H1 (cell line): ENCODE results near the gene INPP5A. TPM values are rescaled to one million over a fixed set of nuclear protein-coding genes. Genes with fewer than 3 reads are reported as not detected.

Experiments used
- CEBPB ChIP-seq: IDR thresholded peaks from 2 replicates; pipeline ENCODE4 v1.6.1; 2012; ENCODE audit warnings: low read depth, low read length
- CHD2 ChIP-seq: IDR thresholded peaks from 2 replicates; pipeline ENCODE4 v1.6.1; 2012; ENCODE audit warnings: low read length, improper control_type of control experiment
- CREB1 ChIP-seq: IDR thresholded peaks from 2 replicates; pipeline ENCODE4 v1.6.1; 2012; ENCODE audit warnings: inconsistent platforms
- EGR1 ChIP-seq: IDR thresholded peaks from 2 replicates; pipeline ENCODE4 v1.6.1; 2011; ENCODE audit warnings: low read depth, low read length, borderline replicate concordance
- PHF8 ChIP-seq: fragments of 200-600 bp; sonication (generic); conservative IDR thresholded peaks from 2 replicates; pipeline ENCODE4 v1.7.1; 2012; ENCODE audit warnings: low read depth, mild to moderate bottlenecking, inconsistent platforms, low read length, moderate library complexity
- polyA plus RNA-seq, 7 experiments: library from polyadenylated mRNA; depleted of rRNA in 3 of 7; stranded (reverse) in 5 of 7; unstranded in 2 of 7; fragments of >200 nt in 5 of 7; fragments of 200-250 nt in 2 of 7; gene quantifications; 1 replicate in 5 of 7; 2 replicates in 1 of 7; 4 replicates in 1 of 7; pipeline versions ENCODE4 v1.2.1 to v1.2.3, GENCODE V29; 2011 to 2013; ENCODE audit warnings: missing spikeins in 2 of 7, mixed read lengths in 2 of 7
- total RNA-seq: library from RNA; stranded (reverse); fragmentation: NEBNext Ultra II Directional; extraction: Animal tissue kit (Norgen Biotek cat#: 25700); gene quantifications from 2 replicates; pipeline ENCODE4 v1.2.1, GENCODE V29; 2021
- TF ChIP-seq, protein P1 (sequence below): fragments of 300-600 bp; sonication (generic); IDR thresholded peaks from 2 replicates; pipeline ENCODE4 v1.7.1; 2012; ENCODE audit warnings: low read length, moderate library complexity, mild to moderate bottlenecking, inconsistent platforms; ENCODE audit not compliant: insufficient replicate concordance
- TF ChIP-seq, protein P2 (sequence below): IDR thresholded peaks from 2 replicates; pipeline ENCODE4 v1.6.1; 2012; ENCODE audit warnings: inconsistent platforms
- TF ChIP-seq, protein P3 (sequence below), 3 experiments: IDR thresholded peaks; 1 replicate in 2 of 3; 2 replicates in 1 of 3; pipeline versions ENCODE4 v1.5.1 to v1.6.1; 2011; ENCODE audit warnings: low read length in 3 of 3, mild to moderate bottlenecking in 3 of 3, inconsistent platforms in 2 of 3, low read depth in 1 of 3, moderate library complexity in 1 of 3; ENCODE audit not compliant: insufficient read depth in 1 of 3; ENCODE audit errors: control extremely low read depth in 1 of 3

INPP5A gene
- total and polyA plus RNA-seq, 2 of the 8 experiments (the other 6 are each of a cell fraction or from before 2014, with no cell fraction given): 19.7 to 27.5 TPM

DNA sequence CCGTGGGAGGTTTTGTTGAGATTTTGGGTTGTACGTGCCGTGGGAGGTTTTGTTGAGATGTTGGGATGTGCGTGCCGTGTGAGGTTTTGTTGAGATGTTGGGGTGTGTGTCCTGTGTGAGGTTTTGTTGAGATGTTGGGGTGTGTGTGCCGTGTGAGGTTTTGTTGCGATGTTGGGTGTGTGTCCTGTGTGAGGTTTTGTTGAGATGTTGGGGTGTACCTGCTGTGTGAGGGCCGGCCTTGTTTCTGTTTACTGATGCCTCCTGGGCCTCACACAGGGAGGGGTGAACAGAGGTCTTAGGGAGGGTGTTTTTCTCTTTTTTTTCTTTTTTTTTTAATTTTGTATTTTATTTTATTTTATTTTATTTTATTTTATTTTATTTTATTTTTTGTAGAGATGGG, 36.7 kb downstream of the INPP5A start (continued):
- TF ChIP-seq, protein P1, sequence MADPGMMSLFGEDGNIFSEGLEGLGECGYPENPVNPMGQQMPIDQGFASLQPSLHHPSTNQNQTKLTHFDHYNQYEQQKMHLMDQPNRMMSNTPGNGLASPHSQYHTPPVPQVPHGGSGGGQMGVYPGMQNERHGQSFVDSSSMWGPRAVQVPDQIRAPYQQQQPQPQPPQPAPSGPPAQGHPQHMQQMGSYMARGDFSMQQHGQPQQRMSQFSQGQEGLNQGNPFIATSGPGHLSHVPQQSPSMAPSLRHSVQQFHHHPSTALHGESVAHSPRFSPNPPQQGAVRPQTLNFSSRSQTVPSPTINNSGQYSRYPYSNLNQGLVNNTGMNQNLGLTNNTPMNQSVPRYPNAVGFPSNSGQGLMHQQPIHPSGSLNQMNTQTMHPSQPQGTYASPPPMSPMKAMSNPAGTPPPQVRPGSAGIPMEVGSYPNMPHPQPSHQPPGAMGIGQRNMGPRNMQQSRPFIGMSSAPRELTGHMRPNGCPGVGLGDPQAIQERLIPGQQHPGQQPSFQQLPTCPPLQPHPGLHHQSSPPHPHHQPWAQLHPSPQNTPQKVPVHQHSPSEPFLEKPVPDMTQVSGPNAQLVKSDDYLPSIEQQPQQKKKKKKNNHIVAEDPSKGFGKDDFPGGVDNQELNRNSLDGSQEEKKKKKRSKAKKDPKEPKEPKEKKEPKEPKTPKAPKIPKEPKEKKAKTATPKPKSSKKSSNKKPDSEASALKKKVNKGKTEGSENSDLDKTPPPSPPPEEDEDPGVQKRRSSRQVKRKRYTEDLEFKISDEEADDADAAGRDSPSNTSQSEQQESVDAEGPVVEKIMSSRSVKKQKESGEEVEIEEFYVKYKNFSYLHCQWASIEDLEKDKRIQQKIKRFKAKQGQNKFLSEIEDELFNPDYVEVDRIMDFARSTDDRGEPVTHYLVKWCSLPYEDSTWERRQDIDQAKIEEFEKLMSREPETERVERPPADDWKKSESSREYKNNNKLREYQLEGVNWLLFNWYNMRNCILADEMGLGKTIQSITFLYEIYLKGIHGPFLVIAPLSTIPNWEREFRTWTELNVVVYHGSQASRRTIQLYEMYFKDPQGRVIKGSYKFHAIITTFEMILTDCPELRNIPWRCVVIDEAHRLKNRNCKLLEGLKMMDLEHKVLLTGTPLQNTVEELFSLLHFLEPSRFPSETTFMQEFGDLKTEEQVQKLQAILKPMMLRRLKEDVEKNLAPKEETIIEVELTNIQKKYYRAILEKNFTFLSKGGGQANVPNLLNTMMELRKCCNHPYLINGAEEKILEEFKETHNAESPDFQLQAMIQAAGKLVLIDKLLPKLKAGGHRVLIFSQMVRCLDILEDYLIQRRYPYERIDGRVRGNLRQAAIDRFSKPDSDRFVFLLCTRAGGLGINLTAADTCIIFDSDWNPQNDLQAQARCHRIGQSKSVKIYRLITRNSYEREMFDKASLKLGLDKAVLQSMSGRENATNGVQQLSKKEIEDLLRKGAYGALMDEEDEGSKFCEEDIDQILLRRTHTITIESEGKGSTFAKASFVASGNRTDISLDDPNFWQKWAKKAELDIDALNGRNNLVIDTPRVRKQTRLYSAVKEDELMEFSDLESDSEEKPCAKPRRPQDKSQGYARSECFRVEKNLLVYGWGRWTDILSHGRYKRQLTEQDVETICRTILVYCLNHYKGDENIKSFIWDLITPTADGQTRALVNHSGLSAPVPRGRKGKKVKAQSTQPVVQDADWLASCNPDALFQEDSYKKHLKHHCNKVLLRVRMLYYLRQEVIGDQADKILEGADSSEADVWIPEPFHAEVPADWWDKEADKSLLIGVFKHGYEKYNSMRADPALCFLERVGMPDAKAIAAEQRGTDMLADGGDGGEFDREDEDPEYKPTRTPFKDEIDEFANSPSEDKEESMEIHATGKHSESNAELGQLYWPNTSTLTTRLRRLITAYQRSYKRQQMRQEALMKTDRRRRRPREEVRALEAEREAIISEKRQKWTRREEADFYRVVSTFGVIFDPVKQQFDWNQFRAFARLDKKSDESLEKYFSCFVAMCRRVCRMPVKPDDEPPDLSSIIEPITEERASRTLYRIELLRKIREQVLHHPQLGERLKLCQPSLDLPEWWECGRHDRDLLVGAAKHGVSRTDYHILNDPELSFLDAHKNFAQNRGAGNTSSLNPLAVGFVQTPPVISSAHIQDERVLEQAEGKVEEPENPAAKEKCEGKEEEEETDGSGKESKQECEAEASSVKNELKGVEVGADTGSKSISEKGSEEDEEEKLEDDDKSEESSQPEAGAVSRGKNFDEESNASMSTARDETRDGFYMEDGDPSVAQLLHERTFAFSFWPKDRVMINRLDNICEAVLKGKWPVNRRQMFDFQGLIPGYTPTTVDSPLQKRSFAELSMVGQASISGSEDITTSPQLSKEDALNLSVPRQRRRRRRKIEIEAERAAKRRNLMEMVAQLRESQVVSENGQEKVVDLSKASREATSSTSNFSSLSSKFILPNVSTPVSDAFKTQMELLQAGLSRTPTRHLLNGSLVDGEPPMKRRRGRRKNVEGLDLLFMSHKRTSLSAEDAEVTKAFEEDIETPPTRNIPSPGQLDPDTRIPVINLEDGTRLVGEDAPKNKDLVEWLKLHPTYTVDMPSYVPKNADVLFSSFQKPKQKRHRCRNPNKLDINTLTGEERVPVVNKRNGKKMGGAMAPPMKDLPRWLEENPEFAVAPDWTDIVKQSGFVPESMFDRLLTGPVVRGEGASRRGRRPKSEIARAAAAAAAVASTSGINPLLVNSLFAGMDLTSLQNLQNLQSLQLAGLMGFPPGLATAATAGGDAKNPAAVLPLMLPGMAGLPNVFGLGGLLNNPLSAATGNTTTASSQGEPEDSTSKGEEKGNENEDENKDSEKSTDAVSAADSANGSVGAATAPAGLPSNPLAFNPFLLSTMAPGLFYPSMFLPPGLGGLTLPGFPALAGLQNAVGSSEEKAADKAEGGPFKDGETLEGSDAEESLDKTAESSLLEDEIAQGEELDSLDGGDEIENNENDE: no peak
- TF ChIP-seq CREB1 (no peak), PHF8 (no peak), CHD2 (no peak), CEBPB (no peak), EGR1 (no peak)
- TF ChIP-seq, protein P2, sequence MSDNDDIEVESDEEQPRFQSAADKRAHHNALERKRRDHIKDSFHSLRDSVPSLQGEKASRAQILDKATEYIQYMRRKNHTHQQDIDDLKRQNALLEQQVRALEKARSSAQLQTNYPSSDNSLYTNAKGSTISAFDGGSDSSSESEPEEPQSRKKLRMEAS: no peak
- TF ChIP-seq, protein P3, sequence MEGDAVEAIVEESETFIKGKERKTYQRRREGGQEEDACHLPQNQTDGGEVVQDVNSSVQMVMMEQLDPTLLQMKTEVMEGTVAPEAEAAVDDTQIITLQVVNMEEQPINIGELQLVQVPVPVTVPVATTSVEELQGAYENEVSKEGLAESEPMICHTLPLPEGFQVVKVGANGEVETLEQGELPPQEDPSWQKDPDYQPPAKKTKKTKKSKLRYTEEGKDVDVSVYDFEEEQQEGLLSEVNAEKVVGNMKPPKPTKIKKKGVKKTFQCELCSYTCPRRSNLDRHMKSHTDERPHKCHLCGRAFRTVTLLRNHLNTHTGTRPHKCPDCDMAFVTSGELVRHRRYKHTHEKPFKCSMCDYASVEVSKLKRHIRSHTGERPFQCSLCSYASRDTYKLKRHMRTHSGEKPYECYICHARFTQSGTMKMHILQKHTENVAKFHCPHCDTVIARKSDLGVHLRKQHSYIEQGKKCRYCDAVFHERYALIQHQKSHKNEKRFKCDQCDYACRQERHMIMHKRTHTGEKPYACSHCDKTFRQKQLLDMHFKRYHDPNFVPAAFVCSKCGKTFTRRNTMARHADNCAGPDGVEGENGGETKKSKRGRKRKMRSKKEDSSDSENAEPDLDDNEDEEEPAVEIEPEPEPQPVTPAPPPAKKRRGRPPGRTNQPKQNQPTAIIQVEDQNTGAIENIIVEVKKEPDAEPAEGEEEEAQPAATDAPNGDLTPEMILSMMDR (IDR thresholded peaks at IDR 0.05; ENCODE audit: control extremely low read depth in 1 of 3, insufficient read depth in 1 of 3, low read depth in 1 of 3, low read length in 3 of 3): no peak
